ENCODE measurements around the gene MRPL3. TPM values are rescaled to one million over a fixed set of nuclear protein-coding genes. Genes with fewer than 3 reads are reported as not detected.
A peak's percentile ranks its signal among the peaks of the same experiment; 100 is the strongest.

Gene MRPL3
- total and polyA plus RNA-seq, 2 donors (not counting 3 experiments of a cell fraction or from before 2014, with no cell fraction given): 49.6 to 68.2 TPM

- H3K36me3 ChIP-seq (ENCODE audit: control insufficient read depth in 2 of 2, extremely low read depth in 1 of 2, insufficient read depth in 2 of 2, low read length in 2 of 2): no peaks in the 10 kb centered on the region
- no peak for FAIRE-seq
- no peak for DNase-seq (ENCODE audit: low read depth, low spot score)
- H3K79me2 ChIP-seq (ENCODE audit: control insufficient read depth, insufficient read depth, low read length): no peaks in the 10 kb centered on the region
- no peaks in the 10 kb centered on the region for H3K9me3 ChIP-seq (replicated peaks; ENCODE audit: control insufficient read depth, insufficient read depth, low read length)
- H3K9ac ChIP-seq (replicated peaks; ENCODE audit: extremely low read depth, insufficient read depth, low read length): no peak overlapping the region
- no peak overlapping the region for H3K27ac ChIP-seq (ENCODE audit: insufficient read depth, low read depth, low read length)
- no TSS peak for BruUV-seq (replicated peaks)
- no peaks in the 10 kb centered on the region for H3K4me1 ChIP-seq (ENCODE audit: control insufficient read depth, extremely low read depth, insufficient read depth, low read length)
- H3K27me3 ChIP-seq (ENCODE audit: control insufficient read depth in 2 of 2, insufficient read depth in 2 of 2, low read length in 2 of 2): peaks cover 4 to 6% of the 10 kb centered on the region in 2 experiments
- intact Hi-C loops (cut with micrococcal nuclease): loop anchor here (5.0 kb wide), 1 partner anchor 478 kb away; no protein-coding TSS in a partner anchor
- no peak overlapping the region for H3K4me2 ChIP-seq (ENCODE audit: insufficient read depth, low read length)
- no peak overlapping the region for H3K4me3 ChIP-seq (replicated peaks in 1 of 3; ENCODE audit: insufficient read depth in 1 of 3, low read depth in 1 of 3, low read length in 3 of 3)
- ChIA-PET CTCF (interaction anchor here (0.5 to 2.2 kb wide), 7 partner anchors 9 to 486 kb away, joined by 3 to 7 read pairs (median 5); partner anchors contain the start of gene CPNE4), POLR2A (no interaction called here)
- no peaks in the 10 kb centered on the region for H3K9me1 ChIP-seq (replicated peaks; ENCODE audit: control insufficient read depth, extremely low read depth, insufficient read depth, low read length)
- dilution Hi-C loops (cut with MboI; ENCODE audit: extremely low pct_ligation_motif_present, low sequenced_read_pairs): no loop called here
- H2AFZ ChIP-seq (ENCODE audit: low read depth, low read length): no peak overlapping the region
- H4K20me1 ChIP-seq (replicated peaks; ENCODE audit: control insufficient read depth, extremely low read depth, insufficient read depth, low read length): no peaks in the 10 kb centered on the region
- TF ChIP-seq POLR2AphosphoS5 (IDR thresholded peaks at IDR 0.05; ENCODE audit: insufficient read depth, low read depth, low read length) (no peak), MAX (IDR thresholded peaks at IDR 0.05; ENCODE audit: insufficient read depth, insufficient read length) (no peak)
- TF ChIP-seq, protein P1, sequence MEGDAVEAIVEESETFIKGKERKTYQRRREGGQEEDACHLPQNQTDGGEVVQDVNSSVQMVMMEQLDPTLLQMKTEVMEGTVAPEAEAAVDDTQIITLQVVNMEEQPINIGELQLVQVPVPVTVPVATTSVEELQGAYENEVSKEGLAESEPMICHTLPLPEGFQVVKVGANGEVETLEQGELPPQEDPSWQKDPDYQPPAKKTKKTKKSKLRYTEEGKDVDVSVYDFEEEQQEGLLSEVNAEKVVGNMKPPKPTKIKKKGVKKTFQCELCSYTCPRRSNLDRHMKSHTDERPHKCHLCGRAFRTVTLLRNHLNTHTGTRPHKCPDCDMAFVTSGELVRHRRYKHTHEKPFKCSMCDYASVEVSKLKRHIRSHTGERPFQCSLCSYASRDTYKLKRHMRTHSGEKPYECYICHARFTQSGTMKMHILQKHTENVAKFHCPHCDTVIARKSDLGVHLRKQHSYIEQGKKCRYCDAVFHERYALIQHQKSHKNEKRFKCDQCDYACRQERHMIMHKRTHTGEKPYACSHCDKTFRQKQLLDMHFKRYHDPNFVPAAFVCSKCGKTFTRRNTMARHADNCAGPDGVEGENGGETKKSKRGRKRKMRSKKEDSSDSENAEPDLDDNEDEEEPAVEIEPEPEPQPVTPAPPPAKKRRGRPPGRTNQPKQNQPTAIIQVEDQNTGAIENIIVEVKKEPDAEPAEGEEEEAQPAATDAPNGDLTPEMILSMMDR (IDR thresholded peaks at IDR 0.05; ENCODE audit: extremely low read depth in 1 of 2, insufficient read depth in 1 of 2, low read depth in 1 of 2, low read length in 2 of 2): peak; percentile 20 to 28
Observed at GRCh38 chr3:131549340-131549739, 46.6 kb upstream of the MRPL3 start.

DNA sequence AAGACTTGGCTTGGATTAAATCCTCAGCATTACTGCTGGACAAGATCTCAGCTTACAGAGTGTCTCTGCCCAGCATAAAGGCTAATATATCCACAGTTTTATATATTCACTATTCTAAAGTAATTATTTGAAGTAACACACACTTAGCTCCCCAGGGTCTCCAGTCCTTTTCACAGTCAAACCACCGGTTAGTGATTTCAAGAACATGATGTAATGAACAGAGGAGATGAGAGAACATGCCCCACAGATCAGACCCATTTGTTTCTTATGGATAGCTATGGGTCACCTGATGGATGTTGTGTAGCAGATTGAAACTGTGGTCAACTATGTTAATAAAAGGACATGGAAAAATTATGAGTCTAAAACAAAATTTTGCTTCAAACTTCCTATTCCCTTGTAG lies 44.8 kb upstream of the MRPL3 start:
- no peak overlapping the region for H3K27ac ChIP-seq (ENCODE audit: insufficient read depth, low read depth, low read length)
- dilution Hi-C loops (cut with MboI; ENCODE audit: extremely low pct_ligation_motif_present, low sequenced_read_pairs) (no loop called here), intact Hi-C loops (cut with micrococcal nuclease) (loop anchor here (5.0 kb wide), 1 partner anchor 480 kb away; no protein-coding TSS in a partner anchor)
- no peak overlapping the region for H3K9ac ChIP-seq (replicated peaks; ENCODE audit: extremely low read depth, insufficient read depth, low read length)
- no peaks in the 10 kb centered on the region for H3K79me2 ChIP-seq (ENCODE audit: control insufficient read depth, insufficient read depth, low read length)
- H3K4me1 ChIP-seq (ENCODE audit: control insufficient read depth, extremely low read depth, insufficient read depth, low read length): peaks cover 5% of the 10 kb centered on the region
- no peak overlapping the region for H3K4me3 ChIP-seq (replicated peaks in 1 of 3; ENCODE audit: insufficient read depth in 1 of 3, low read depth in 1 of 3, low read length in 3 of 3)
- H3K4me2 ChIP-seq (ENCODE audit: insufficient read depth, low read length): no peak overlapping the region
- DNase-seq (ENCODE audit: low read depth, low spot score): no peak
- H3K36me3 ChIP-seq (ENCODE audit: control insufficient read depth in 2 of 2, extremely low read depth in 1 of 2, insufficient read depth in 2 of 2, low read length in 2 of 2): no peaks in the 10 kb centered on the region
- no peaks in the 10 kb centered on the region for H3K9me1 ChIP-seq (replicated peaks; ENCODE audit: control insufficient read depth, extremely low read depth, insufficient read depth, low read length)
- TF ChIP-seq POLR2A (IDR thresholded peaks at IDR 0.05; ENCODE audit: low read depth, low read length) (no peak), FOS (IDR thresholded peaks at IDR 0.05; ENCODE audit: borderline replicate concordance, insufficient read depth, low read length) (no peak), MAX (IDR thresholded peaks at IDR 0.05; ENCODE audit: insufficient read depth, insufficient read length) (no peak), GATA2 (IDR thresholded peaks at IDR 0.05; ENCODE audit: insufficient read depth, insufficient read length, low read depth, low read length) (no peak)
- ChIA-PET POLR2A (no interaction called here), CTCF (interaction anchor here (0.7 to 2.2 kb wide), 6 partner anchors 9 to 665 kb away, joined by 3 to 6 read pairs (median 4); partner anchors contain the start of gene CPNE4)
- H2AFZ ChIP-seq (ENCODE audit: low read depth, low read length): no peak overlapping the region
- no peaks in the 10 kb centered on the region for H4K20me1 ChIP-seq (replicated peaks; ENCODE audit: control insufficient read depth, extremely low read depth, insufficient read depth, low read length)
- FAIRE-seq: no peak
- no TSS peak for BruUV-seq (replicated peaks)
- peaks cover 2 to 6% of the 10 kb centered on the region in 2 experiments for H3K27me3 ChIP-seq (ENCODE audit: control insufficient read depth in 2 of 2, insufficient read depth in 2 of 2, low read length in 2 of 2)
- H3K9me3 ChIP-seq (replicated peaks; ENCODE audit: control insufficient read depth, insufficient read depth, low read length): no peaks in the 10 kb centered on the region
